B cell (primary cell): ENCODE results near the gene ESR2. TPM values are rescaled to one million over a fixed set of nuclear protein-coding genes. Genes with fewer than 3 reads are reported as not detected.

Source experiments
- ATAC-seq: fragments of 200-7000 bp; cut with Tn5 transposase; one replicate; pipeline ENCODE4 v1.10.0; 2021; ENCODE audit warnings: low read depth, mild to moderate bottlenecking, moderate number of reproducible peaks, moderate library complexity
- CTCF ChIA-PET: fragments of 350-600 bp; sonication (Branson Sonifier 250); formaldehyde crosslinking; loops from one replicate; lab custom pipeline; 2021; ENCODE audit warnings: antibody characterized with exemption, inconsistent platforms; lab: Charles Lee
- POLR2A ChIA-PET: fragments of 350-600 bp; sonication (Branson Sonifier 250); formaldehyde crosslinking; loops from one replicate; lab custom pipeline; 2021; ENCODE audit warnings: antibody characterized with exemption; lab: Charles Lee
- DNase-seq: peaks from one replicate; pipeline ENCODE4 v3.0.0; 2013
- H2AFZ ChIP-seq: 2 replicates; pipeline ENCODE4 v1.6.1; 2012; ENCODE audit warnings: mild to moderate bottlenecking, low read depth, low read length; ENCODE audit not compliant: insufficient read depth, poor library complexity, severe bottlenecking
- H3K27ac ChIP-seq, 2 donors: 1 replicate in 1 of 2; 2 replicates in 1 of 2; pipeline ENCODE4 v1.5.1; 2012 to 2013; ENCODE audit warnings: low read length in 2 of 2, mild to moderate bottlenecking in 2 of 2, moderate library complexity in 1 of 2
- H3K27me3 ChIP-seq, 4 experiments: fragments of 200-600 bp in 1 of 4; sonication (generic) in 1 of 4; replicated peaks in 1 of 4; 1 replicate in 2 of 4; 2 replicates in 2 of 4; pipeline versions ENCODE4 v1.6.1 to v1.7.0; 2013 to 2016; ENCODE audit warnings: low read length in 3 of 4, mild to moderate bottlenecking in 2 of 4, mixed read lengths in 1 of 4, moderate library complexity in 1 of 4; ENCODE audit not compliant: insufficient read depth in 4 of 4, control insufficient read depth in 3 of 4; ENCODE audit errors: control extremely low read depth in 1 of 4
- H3K36me3 ChIP-seq, 2 experiments: replicated peaks in 1 of 2; 1 replicate in 1 of 2; 2 replicates in 1 of 2; pipeline versions ENCODE4 v1.6.1 to v1.7.1; 2013; ENCODE audit warnings: low read length in 1 of 2; ENCODE audit not compliant: insufficient read depth in 2 of 2, control insufficient read depth in 1 of 2; ENCODE audit errors: control extremely low read depth in 1 of 2, extremely low read depth in 1 of 2
- H3K4me1 ChIP-seq, 2 donors: fragments of 200-600 bp in 1 of 2; sonication (generic) in 1 of 2; 1 replicate in 1 of 2; 2 replicates in 1 of 2; pipeline versions ENCODE4 v1.5.1 to v1.6.1; 2013 to 2017; ENCODE audit warnings: low read length in 2 of 2; ENCODE audit not compliant: control insufficient read depth in 2 of 2, insufficient read depth in 2 of 2
- H3K4me2 ChIP-seq: replicated peaks from 2 replicates; pipeline ENCODE3; 2012; ENCODE audit warnings: mild to moderate bottlenecking, low read depth, low read length; ENCODE audit not compliant: poor library complexity, severe bottlenecking
- H3K4me3 ChIP-seq, 5 experiments: fragments of 200-600 bp in 1 of 5; sonication (generic) in 1 of 5; 1 replicate in 3 of 5; 2 replicates in 2 of 5; pipeline versions ENCODE4 v1.5.1 to v1.7.0; 2011 to 2016; ENCODE audit warnings: low read length in 4 of 5, mild to moderate bottlenecking in 4 of 5, low read depth in 2 of 5, control low read depth in 1 of 5, moderate library complexity in 1 of 5; ENCODE audit not compliant: insufficient read depth in 1 of 5; ENCODE audit errors: control extremely low read depth in 1 of 5, extremely low read depth in 1 of 5
- H3K79me2 ChIP-seq: fragments of 200-600 bp; sonication (generic); one replicate; pipeline ENCODE4 v1.6.0; 2016; ENCODE audit warnings: low read length; ENCODE audit not compliant: control insufficient read depth, insufficient read depth
- H3K9ac ChIP-seq: fragments of 200-600 bp; sonication (generic); 2 replicates; pipeline ENCODE4 v1.6.1; 2017; ENCODE audit warnings: mild to moderate bottlenecking, low read length, moderate library complexity
- H3K9me3 ChIP-seq, 3 donors: one replicate each; pipeline versions ENCODE4 v1.6.1 to v1.7.1; 2013; ENCODE audit warnings: low read length in 2 of 3; ENCODE audit not compliant: control insufficient read depth in 2 of 3, insufficient read depth in 1 of 3; ENCODE audit errors: control extremely low read depth in 1 of 3
- H4K20me1 ChIP-seq: 2 replicates; pipeline ENCODE4 v1.6.0; 2012; ENCODE audit warnings: mild to moderate bottlenecking, low read length; ENCODE audit not compliant: insufficient read depth, control insufficient read depth, poor library complexity, severe bottlenecking
- H3K27ac Mint-ChIP-seq: one replicate; pipeline ENCODE4 v1.8.0; 2021; ENCODE audit warnings: mixed read lengths
- H3K27me3 Mint-ChIP-seq: one replicate; pipeline ENCODE4 v1.8.0; 2021; ENCODE audit warnings: mixed read lengths
- H3K4me1 Mint-ChIP-seq: one replicate; pipeline ENCODE4 v1.8.0; 2021; ENCODE audit warnings: mixed read lengths
- H3K4me3 Mint-ChIP-seq: one replicate; pipeline ENCODE4 v1.8.0; 2021; ENCODE audit warnings: mixed read lengths
- H3K9me3 Mint-ChIP-seq: one replicate; pipeline ENCODE4 v1.8.0; 2022; ENCODE audit warnings: mixed read lengths; ENCODE audit not compliant: insufficient read depth
- EZH2 ChIP-seq: IDR thresholded peaks from 2 replicates; pipeline ENCODE4 v1.6.1; 2012; ENCODE audit warnings: borderline replicate concordance, low read depth, mild to moderate bottlenecking, moderate library complexity, low read length; ENCODE audit not compliant: insufficient read depth, poor library complexity, severe bottlenecking
- WGBS: methylation state at CpG from one replicate; pipeline ENCODE4 v1.1.5; 2013; ENCODE audit warnings: missing lambda C conversion rate; ENCODE audit not compliant: insufficient coverage; 5-methylcytosine and 5-hydroxymethylcytosine counted together
- intact Hi-C: fragments of 100-400 bp; cut with micrococcal nuclease; formaldehyde crosslinking; loops from one replicate; pipeline ENCODE4 v1.10.0; 2022
- polyA plus RNA-seq: library from polyadenylated mRNA; depleted of rRNA; stranded (reverse); fragments of >200 nt; gene quantifications from 2 replicates; pipeline ENCODE4 v1.2.3, GENCODE V29; 2012
- total RNA-seq, 2 donors: library from RNA; stranded (reverse); fragments of 120-200 nt in 1 of 2; gene quantifications; 1 replicate in 1 of 2; 2 replicates in 1 of 2; pipeline versions ENCODE4 v1.2.3 to v1.2.4, GENCODE V29; 2013 to 2022
- TF ChIP-seq, protein P1 (sequence below): fragments of 200-600 bp; IDR thresholded peaks from one replicate; pipeline ENCODE4 v1.8.0; 2022; ENCODE audit warnings: antibody characterized with exemption, mild to moderate bottlenecking

Gene ESR2
- total and polyA plus RNA-seq, 2 donors (not counting 1 experiment from before 2014, with no cell fraction given), result 5.4 to 87.8 TPM

DNA sequence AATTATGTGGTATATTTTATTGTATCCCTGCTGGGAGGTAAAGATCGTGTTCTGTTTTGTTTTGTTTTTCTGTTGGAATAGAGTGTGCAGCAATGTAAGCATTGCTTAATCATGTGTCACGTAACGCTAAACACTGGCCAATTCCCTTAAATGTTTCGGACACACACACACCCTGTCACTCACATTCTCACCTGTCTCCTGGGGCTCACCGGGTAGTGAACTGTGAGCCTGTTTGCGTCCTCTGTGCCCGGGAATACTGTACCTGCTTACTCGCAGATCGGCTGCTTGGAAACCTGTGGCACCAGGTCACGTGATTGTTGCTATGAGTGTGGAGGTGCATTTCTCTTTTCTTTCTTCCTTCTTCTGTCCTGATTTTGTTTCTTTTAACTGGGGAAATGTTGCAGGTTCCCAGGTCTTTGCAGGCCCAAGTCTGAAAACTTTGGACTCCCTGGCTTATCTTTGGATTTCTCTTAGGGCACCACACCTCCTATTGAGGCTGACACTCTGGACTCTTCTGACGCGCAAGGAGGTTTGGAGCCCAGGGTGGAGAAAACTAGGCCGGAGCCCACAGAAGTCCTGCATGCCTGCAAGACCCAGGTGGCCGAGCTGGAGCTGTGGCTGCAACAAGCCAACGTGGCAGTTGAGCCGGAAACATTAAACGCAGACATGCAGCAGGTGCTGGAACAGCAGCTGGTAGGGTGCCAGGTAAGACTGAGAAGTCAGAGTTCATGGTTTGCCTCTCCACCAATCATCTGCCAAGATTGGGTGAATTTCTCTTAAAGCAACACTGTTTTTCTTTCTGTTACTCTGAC lies 181.1 kb downstream of the ESR2 start:
- Mint-ChIP-seq H3K4me1 (no peaks in the 10 kb centered on the region), H3K9me3 (no peaks in the 10 kb centered on the region), H3K4me3 (no peak overlapping the region), H3K27ac (no peak overlapping the region), H3K27me3 (no peaks in the 10 kb centered on the region)
- H3K27ac ChIP-seq, result no peak overlapping the region
- POLR2A ChIA-PET, result no interaction called here
- CTCF ChIA-PET, result no interaction called here
- no peak for TF ChIP-seq EZH2
- TF ChIP-seq, protein P1, sequence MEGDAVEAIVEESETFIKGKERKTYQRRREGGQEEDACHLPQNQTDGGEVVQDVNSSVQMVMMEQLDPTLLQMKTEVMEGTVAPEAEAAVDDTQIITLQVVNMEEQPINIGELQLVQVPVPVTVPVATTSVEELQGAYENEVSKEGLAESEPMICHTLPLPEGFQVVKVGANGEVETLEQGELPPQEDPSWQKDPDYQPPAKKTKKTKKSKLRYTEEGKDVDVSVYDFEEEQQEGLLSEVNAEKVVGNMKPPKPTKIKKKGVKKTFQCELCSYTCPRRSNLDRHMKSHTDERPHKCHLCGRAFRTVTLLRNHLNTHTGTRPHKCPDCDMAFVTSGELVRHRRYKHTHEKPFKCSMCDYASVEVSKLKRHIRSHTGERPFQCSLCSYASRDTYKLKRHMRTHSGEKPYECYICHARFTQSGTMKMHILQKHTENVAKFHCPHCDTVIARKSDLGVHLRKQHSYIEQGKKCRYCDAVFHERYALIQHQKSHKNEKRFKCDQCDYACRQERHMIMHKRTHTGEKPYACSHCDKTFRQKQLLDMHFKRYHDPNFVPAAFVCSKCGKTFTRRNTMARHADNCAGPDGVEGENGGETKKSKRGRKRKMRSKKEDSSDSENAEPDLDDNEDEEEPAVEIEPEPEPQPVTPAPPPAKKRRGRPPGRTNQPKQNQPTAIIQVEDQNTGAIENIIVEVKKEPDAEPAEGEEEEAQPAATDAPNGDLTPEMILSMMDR, result no peak
- no peak overlapping the region for H3K9ac ChIP-seq
- H3K4me1 ChIP-seq, result no peaks in the 10 kb centered on the region
- intact Hi-C loops, result no loop called here
- WGBS, result 93% methylated on average over 7 of the region's 17 CpGs
- DNase-seq (no peak), ATAC-seq (no peak)
- no peak overlapping the region for H3K4me3 ChIP-seq
- H3K36me3 ChIP-seq, result peaks cover 0 to 8% of the 10 kb centered on the region in 2 experiments
- no peaks in the 10 kb centered on the region for H4K20me1 ChIP-seq
- H3K27me3 ChIP-seq, result no peaks in the 10 kb centered on the region
- no peaks in the 10 kb centered on the region for H3K79me2 ChIP-seq
- H3K9me3 ChIP-seq, result no peaks in the 10 kb centered on the region
- no peak overlapping the region for H3K4me2 ChIP-seq
- no peak overlapping the region for H2AFZ ChIP-seq

DNA sequence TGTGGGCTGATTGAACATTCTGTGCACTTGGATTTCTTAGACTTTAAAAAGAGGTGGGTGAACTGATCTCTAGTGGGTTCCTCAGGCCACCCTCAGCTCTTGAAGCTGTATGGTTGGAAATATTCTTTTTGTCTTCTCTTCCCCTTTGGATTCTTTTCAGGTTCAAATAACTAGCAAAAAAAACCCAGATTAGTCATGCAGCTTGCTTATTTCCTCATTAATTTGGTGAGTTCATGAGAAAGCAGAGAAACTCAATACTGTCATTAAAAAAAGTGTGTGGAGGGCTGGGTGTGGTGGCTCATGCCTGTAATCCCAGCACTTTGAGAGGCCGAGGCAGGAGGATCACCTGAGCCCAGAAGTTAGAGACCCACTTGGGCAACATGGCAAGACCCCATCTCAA lies 183.4 kb downstream of the ESR2 start:
- POLR2A ChIA-PET, result no interaction called here
- Mint-ChIP-seq H3K4me3 (no peak overlapping the region), H3K4me1 (no peaks in the 10 kb centered on the region)

More for the DNA sequence above, 183.4 kb downstream of the ESR2 start:
- 100% methylated on average over 1 of the region's 1 CpG for WGBS
- no peak overlapping the region for H3K4me2 ChIP-seq
- CTCF ChIA-PET, result interaction anchor here (0.9 to 1.0 kb wide), 2 partner anchors 193 to 194 kb away, joined by 4 to 5 read pairs; no protein-coding TSS in a partner anchor
- ATAC-seq, result no peak
- no peaks in the 10 kb centered on the region for H4K20me1 ChIP-seq
- no peak overlapping the region for H3K27ac Mint-ChIP-seq
- H3K9ac ChIP-seq, result no peak overlapping the region
- H3K4me1 ChIP-seq, result no peaks in the 10 kb centered on the region
- H3K27me3 ChIP-seq, result no peaks in the 10 kb centered on the region
- DNase-seq, result no peak
- no peaks in the 10 kb centered on the region for H3K9me3 Mint-ChIP-seq
- intact Hi-C loops, result no loop called here
- no peaks in the 10 kb centered on the region for H3K79me2 ChIP-seq
- no peak for TF ChIP-seq EZH2
- TF ChIP-seq, protein P1, result no peak
- H2AFZ ChIP-seq, result no peak overlapping the region
- no peaks in the 10 kb centered on the region for H3K9me3 ChIP-seq
- no peak overlapping the region for H3K4me3 ChIP-seq
- no peaks in the 10 kb centered on the region for H3K27me3 Mint-ChIP-seq
- peaks cover 0 to 12% of the 10 kb centered on the region in 2 experiments for H3K36me3 ChIP-seq
- no peak overlapping the region for H3K27ac ChIP-seq
